Mesendoderm (in vitro differentiated cells): ENCODE measurements around the gene CFAP46.
A peak's percentile ranks its signal among the peaks of the same experiment; 100 is the strongest.

Experiments
- DNase-seq: peaks from one replicate; pipeline ENCODE4 v3.0.0; 2013
- H2AK5ac ChIP-seq: 2 replicates; pipeline ENCODE4 v1.6.1; 2013; ENCODE audit warnings: low read length, inconsistent platforms
- H2BK120ac ChIP-seq: 2 replicates; pipeline ENCODE4 v1.6.1; 2013; ENCODE audit warnings: low read depth, mild to moderate bottlenecking, low read length, moderate library complexity, mixed read lengths
- H2BK15ac ChIP-seq: replicated peaks from 2 replicates; pipeline ENCODE4 v1.6.1; 2013; ENCODE audit warnings: low read depth, mild to moderate bottlenecking, moderate library complexity
- H2BK5ac ChIP-seq: 2 replicates; pipeline ENCODE4 v1.6.1; 2013; ENCODE audit warnings: low read length, inconsistent platforms
- H3K18ac ChIP-seq: 2 replicates; pipeline ENCODE4 v1.6.1; 2013; ENCODE audit warnings: mild to moderate bottlenecking, low read length, mixed read lengths
- H3K23ac ChIP-seq: one replicate; pipeline ENCODE4 v1.6.1; 2013; ENCODE audit warnings: low read length
- H3K27ac ChIP-seq: 2 replicates; pipeline ENCODE4 v1.5.1; 2013; ENCODE audit warnings: low read depth, mild to moderate bottlenecking, inconsistent platforms, low read length, moderate library complexity
- H3K27me3 ChIP-seq: 2 replicates; pipeline ENCODE4 v1.6.1; 2013; ENCODE audit warnings: low read length, control low read depth, mild to moderate bottlenecking, inconsistent platforms; ENCODE audit not compliant: insufficient read depth, poor library complexity
- H3K36me3 ChIP-seq: 2 replicates; pipeline ENCODE4 v1.6.1; 2013; ENCODE audit warnings: low read length, inconsistent platforms; ENCODE audit not compliant: control insufficient read depth, insufficient read depth
- H3K4ac ChIP-seq: one replicate; pipeline ENCODE4 v1.6.1; 2013; ENCODE audit warnings: low read depth, mild to moderate bottlenecking, low read length, moderate library complexity
- H3K4me1 ChIP-seq: 2 replicates; pipeline ENCODE4 v1.6.1; 2013; ENCODE audit warnings: low read depth, low read length, inconsistent platforms; ENCODE audit not compliant: control insufficient read depth
- H3K4me2 ChIP-seq: 2 replicates; pipeline ENCODE4 v1.6.1; 2013; ENCODE audit warnings: low read length
- H3K4me3 ChIP-seq: 2 replicates; pipeline ENCODE4 v1.5.1; 2013; ENCODE audit warnings: mild to moderate bottlenecking, low read length
- H3K56ac ChIP-seq: one replicate; pipeline ENCODE4 v1.6.1; 2013; ENCODE audit warnings: low read length
- H3K79me1 ChIP-seq: 2 replicates; pipeline ENCODE4 v1.6.1; 2013; ENCODE audit warnings: low read length, inconsistent platforms
- H3K79me2 ChIP-seq: 2 replicates; pipeline ENCODE4 v1.6.1; 2013; ENCODE audit warnings: mild to moderate bottlenecking, low read length; ENCODE audit not compliant: control insufficient read depth, insufficient read depth
- H3K9ac ChIP-seq: 2 replicates; pipeline ENCODE4 v1.6.1; 2013; ENCODE audit warnings: low read length, inconsistent platforms
- H4K5ac ChIP-seq: one replicate; pipeline ENCODE4 v1.6.1; 2013; ENCODE audit warnings: low read length
- H4K8ac ChIP-seq: one replicate; pipeline ENCODE4 v1.6.1; 2013; ENCODE audit warnings: low read depth, mild to moderate bottlenecking, control low read depth, low read length, moderate library complexity
- WGBS: extraction: QIAGEN DNeasy Blood & Tissue Kit; methylation state at CpG from one replicate; pipeline ENCODE4 v1.1.7; 2013; ENCODE audit warnings: low lambda C conversion rate, missing lambda C conversion rate; ENCODE audit not compliant: insufficient coverage; ENCODE audit errors: extremely low coverage; 5-methylcytosine and 5-hydroxymethylcytosine counted together

CFAP46 gene

GRCh38 chr10:132886211-132887099 is 55.9 kb downstream of the CFAP46 start:
- no peak overlapping the region for H2BK15ac ChIP-seq
- no peak overlapping the region for H3K4me3 ChIP-seq
- no peak overlapping the region for H2BK5ac ChIP-seq
- no peak overlapping the region for H3K4ac ChIP-seq
- no peak overlapping the region for H2BK120ac ChIP-seq
- DNase-seq = peak; percentile 26
- no peaks in the 10 kb centered on the region for H3K4me1 ChIP-seq
- H3K36me3 ChIP-seq = no peaks in the 10 kb centered on the region
- no peak overlapping the region for H3K9ac ChIP-seq
- H3K79me1 ChIP-seq = no peaks in the 10 kb centered on the region
- no peak overlapping the region for H3K4me2 ChIP-seq
- H3K27ac ChIP-seq = no peak overlapping the region
- no peak overlapping the region for H3K56ac ChIP-seq
- no peak overlapping the region for H3K18ac ChIP-seq
- WGBS = no CpG with 5 or more reads among the region's 35 CpGs
- H2AK5ac ChIP-seq = no peak overlapping the region
- H3K27me3 ChIP-seq = no peaks in the 10 kb centered on the region
- no peaks in the 10 kb centered on the region for H3K79me2 ChIP-seq
- no peak overlapping the region for H4K8ac ChIP-seq
- H4K5ac ChIP-seq = no peak overlapping the region
- no peak overlapping the region for H3K23ac ChIP-seq

- Histone ChIP-seq H3K27me3 (no peaks in the 10 kb centered on the region), H3K23ac (no peak overlapping the region), H3K27ac (no peak overlapping the region), H3K79me2 (no peaks in the 10 kb centered on the region), H3K4ac (no peak overlapping the region), H3K79me1 (no peaks in the 10 kb centered on the region), H2BK120ac (no peak overlapping the region), H3K36me3 (no peaks in the 10 kb centered on the region), H3K4me2 (no peak overlapping the region), H3K4me1 (no peaks in the 10 kb centered on the region), H3K4me3 (no peak overlapping the region), H3K9ac (no peak overlapping the region), H3K56ac (no peak overlapping the region), H2BK5ac (no peak overlapping the region), H2BK15ac (no peak overlapping the region), H2AK5ac (no peak overlapping the region), H3K18ac (no peak overlapping the region), H4K5ac (no peak overlapping the region), H4K8ac (no peak overlapping the region)
- WGBS = no CpG with 5 or more reads among the region's 31 CpGs
- no peak for DNase-seq
Observed at GRCh38 chr10:132885451-132886210, 56.7 kb downstream of the CFAP46 start.

- no peak overlapping the region for H3K4me3 ChIP-seq
- no peak for DNase-seq
- no peak overlapping the region for H4K8ac ChIP-seq
- H3K27ac ChIP-seq = no peak overlapping the region
- no peak overlapping the region for H3K9ac ChIP-seq
- H3K4me1 ChIP-seq = no peaks in the 10 kb centered on the region
- H3K27me3 ChIP-seq = no peaks in the 10 kb centered on the region
- no peaks in the 10 kb centered on the region for H3K79me2 ChIP-seq
- no peak overlapping the region for H2BK5ac ChIP-seq
- no peak overlapping the region for H3K4me2 ChIP-seq
- H3K79me1 ChIP-seq = no peaks in the 10 kb centered on the region
- no peak overlapping the region for H2BK15ac ChIP-seq
- no peak overlapping the region for H3K18ac ChIP-seq
- no peak overlapping the region for H3K56ac ChIP-seq
- no peaks in the 10 kb centered on the region for H3K36me3 ChIP-seq
- H2BK120ac ChIP-seq = no peak overlapping the region
- no peak overlapping the region for H4K5ac ChIP-seq
- no peak overlapping the region for H3K4ac ChIP-seq
- H3K23ac ChIP-seq = no peak overlapping the region
- WGBS = no CpG with 5 or more reads among the region's 28 CpGs
- no peak overlapping the region for H2AK5ac ChIP-seq
Observed at GRCh38 chr10:132884691-132885271, 57.6 kb downstream of the CFAP46 start.

- Histone ChIP-seq H3K4me2 (no peak overlapping the region), H2BK120ac (no peak overlapping the region), H4K8ac (no peak overlapping the region), H3K4me3 (no peak overlapping the region), H3K27ac (no peak overlapping the region), H3K79me2 (no peaks in the 10 kb centered on the region), H2AK5ac (no peak overlapping the region), H2BK5ac (no peak overlapping the region), H3K4me1 (no peaks in the 10 kb centered on the region), H3K79me1 (no peaks in the 10 kb centered on the region), H3K9ac (no peak overlapping the region), H3K23ac (no peak overlapping the region), H3K36me3 (no peaks in the 10 kb centered on the region), H3K56ac (no peak overlapping the region), H3K18ac (no peak overlapping the region), H3K4ac (no peak overlapping the region), H4K5ac (no peak overlapping the region), H3K27me3 (no peaks in the 10 kb centered on the region), H2BK15ac (no peak overlapping the region)
- no CpG with 5 or more reads among the region's 18 CpGs for WGBS
- no peak for DNase-seq
Observed at GRCh38 chr10:132884041-132884440, 58.3 kb downstream of the CFAP46 start.

- Histone ChIP-seq H3K4me1 (no peaks in the 10 kb centered on the region), H2BK5ac (no peak overlapping the region), H3K56ac (no peak overlapping the region), H4K5ac (no peak overlapping the region), H3K27me3 (no peaks in the 10 kb centered on the region), H3K36me3 (no peaks in the 10 kb centered on the region), H4K8ac (no peak overlapping the region), H3K27ac (no peak overlapping the region), H3K79me1 (no peaks in the 10 kb centered on the region), H3K4me2 (no peak overlapping the region), H2BK120ac (no peak overlapping the region), H3K18ac (no peak overlapping the region), H3K4ac (no peak overlapping the region), H3K4me3 (no peak overlapping the region), H3K79me2 (no peaks in the 10 kb centered on the region), H3K23ac (no peak overlapping the region), H2AK5ac (no peak overlapping the region), H3K9ac (no peak overlapping the region), H2BK15ac (no peak overlapping the region)
- no CpG with 5 or more reads among the region's 20 CpGs for WGBS
- DNase-seq = no peak
Observed at GRCh38 chr10:132883391-132883881, 58.9 kb downstream of the CFAP46 start.
